SHP77 treated with DMSO at 0.1 percent for 48 hours (cell line): ENCODE data around the gene ANKRD10.

ENCODE experiments used
- DNase-seq: peaks from one replicate; lab custom pipeline; 2025; lab: John Stamatoyannopoulos, UW

Gene ANKRD10

GRCh38 chr13:110885966-110886869, 28.7 kb downstream of the ANKRD10 start:
- DNase-seq = no peak

GRCh38 chr13:110885516-110885915, 29.4 kb downstream of the ANKRD10 start:
- no peak for DNase-seq

DNA sequence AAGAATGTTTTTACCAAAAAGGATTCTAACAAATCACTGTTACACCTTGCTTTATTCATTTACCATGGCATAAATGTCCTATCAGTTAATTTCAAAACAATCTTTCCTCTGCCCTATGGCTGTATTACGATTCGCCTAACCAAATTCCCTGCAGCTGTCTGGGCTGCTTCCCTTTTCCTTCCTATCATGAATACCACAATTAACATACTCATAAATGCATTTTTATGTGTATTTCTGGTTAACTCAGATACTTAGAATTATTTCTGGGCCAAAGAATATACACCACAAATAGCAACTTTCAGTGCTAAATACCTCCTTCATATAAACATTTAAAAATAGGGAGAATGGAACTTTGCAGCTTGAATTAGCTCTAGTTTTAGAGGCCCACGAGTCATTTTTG, 30.4 kb downstream of the ANKRD10 start:
- DNase-seq = no peak

DNA sequence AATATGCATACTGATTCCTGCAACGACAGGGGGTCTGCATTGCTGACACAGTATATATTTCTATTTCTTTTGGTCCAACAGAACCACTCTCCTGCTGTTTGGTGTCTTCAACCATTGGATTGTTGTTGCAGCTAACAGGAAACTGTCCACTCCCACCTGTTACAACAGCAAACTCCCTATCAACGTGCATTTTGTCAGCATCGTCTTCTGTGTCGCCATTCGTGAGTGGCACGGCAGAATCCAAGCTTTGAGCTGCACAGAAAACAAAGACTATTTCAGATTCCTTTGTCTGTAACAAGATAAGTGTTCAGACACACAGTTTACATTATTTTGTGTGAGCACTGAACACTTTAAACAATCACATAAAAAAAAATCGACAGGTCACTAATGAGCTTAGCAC, 31.3 kb downstream of the ANKRD10 start:
- DNase-seq = no peak

DNA sequence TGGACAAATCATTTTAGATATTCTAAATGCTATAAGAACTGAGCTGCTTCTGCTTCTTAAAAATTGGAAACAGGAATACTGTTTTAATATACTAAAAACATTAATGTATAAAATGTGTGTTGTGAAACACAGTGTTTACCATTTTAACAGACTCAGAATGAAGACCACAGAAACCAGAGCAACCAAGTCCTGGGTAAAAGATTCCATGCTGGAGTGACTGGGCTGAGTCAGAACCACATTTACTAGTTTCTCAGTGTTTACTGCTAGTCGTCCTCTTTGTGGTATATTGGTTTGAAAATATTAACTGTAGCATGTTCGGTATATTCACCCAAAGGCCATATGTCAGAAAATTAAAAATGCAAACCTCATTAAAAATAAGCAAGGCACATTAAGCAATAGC, 31.9 kb downstream of the ANKRD10 start:
- no peak for DNase-seq

- DNase-seq = no peak
Observed at GRCh38 chr13:110881839-110882627, 32.8 kb downstream of the ANKRD10 start.

- DNase-seq = no peak
Observed at GRCh38 chr13:110880627-110881026, 34.2 kb downstream of the ANKRD10 start.

DNA sequence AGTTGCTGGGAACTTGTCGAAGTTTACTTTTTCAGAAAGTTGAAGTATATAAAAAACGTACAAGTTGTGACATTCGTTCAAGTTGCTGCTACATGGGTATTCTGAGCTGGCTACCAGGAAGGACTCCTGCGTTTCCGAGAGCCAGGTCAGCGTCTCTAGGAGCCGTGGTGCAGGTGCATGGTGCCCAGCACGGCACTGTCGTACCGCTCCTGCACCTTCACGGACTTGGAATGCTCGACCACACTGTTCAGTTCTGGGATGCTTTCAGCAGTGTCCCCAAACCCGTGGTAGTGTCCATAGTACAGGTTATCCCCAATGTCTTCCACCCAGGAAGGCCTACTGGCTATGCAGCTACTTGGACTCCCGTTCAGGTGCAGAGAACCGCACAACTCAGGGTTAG, 35.4 kb downstream of the ANKRD10 start:
- DNase-seq = no peak

DNA sequence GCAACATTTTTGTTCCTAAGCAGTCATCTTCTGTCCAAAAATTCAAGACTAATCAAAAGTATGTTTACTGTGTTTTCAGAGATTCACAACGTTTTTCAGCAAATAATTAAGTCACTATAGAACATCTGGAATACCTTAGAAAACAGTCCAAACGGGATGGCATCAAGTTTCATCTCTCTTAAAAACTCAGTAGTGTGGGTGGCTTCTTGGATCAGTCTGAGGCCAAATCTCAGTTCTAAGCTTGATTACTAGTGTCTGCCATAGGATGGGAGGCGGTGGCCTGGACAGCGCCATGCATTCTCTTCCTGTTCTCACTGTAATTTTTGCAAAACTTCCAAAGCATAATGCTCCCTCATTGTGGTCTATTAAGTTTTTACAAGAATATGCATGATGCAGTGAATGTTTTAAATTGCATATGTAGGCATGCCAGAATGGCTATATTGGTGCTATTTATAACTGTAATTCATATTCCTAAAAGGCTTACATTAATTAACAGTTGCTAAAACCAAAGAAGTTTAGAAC, 37.1 kb downstream of the ANKRD10 start:
- DNase-seq = no peak

GRCh38 chr13:110876609-110877008, 38.3 kb downstream of the ANKRD10 start:
- no peak for DNase-seq

DNA sequence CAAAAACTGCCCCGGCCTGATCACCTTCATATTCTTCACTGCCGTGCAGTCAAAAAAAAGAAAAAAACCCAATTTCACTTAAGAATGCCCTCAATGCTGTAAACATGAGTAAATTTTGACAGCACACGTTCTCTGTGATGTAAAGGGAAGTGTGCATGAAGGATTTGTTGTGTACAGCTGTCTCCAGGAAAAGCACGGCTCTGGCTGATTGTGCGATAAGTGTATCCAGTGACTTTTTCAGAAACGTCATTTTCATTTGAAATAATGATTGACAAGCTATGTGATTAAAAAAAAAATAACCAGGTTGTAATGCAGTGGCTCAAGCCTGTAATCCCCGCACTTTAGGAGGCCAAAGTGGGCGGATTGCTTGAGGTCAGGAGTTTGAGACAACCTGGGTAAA, 39.6 kb downstream of the ANKRD10 start:
- DNase-seq = no peak

DNA sequence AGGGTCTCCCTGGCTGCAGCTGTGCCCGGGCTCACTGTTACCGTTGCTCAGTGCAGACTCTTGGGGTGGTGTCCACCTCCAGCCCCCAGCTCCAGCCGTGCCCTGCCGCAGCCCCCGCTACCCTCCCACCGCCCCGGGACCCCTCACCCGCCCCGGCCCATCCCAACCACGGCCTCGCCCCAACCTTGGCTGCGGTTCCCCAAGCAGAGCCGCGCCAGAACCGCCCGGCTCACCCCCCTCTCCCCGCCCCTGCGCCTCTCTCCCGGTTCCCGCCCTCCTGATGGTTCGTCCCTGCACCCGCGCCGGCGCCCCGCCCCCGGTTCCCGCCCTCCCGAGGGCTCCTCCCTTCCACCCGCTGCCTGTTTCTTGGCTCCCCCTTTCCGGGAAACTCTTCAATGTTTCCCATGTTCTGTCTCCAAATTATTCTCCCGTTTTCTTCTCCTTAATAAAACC, 40.3 kb downstream of the ANKRD10 start:
- DNase-seq = peak; percentile 65

- DNase-seq = no peak
Observed at GRCh38 chr13:110873639-110874507, 41.0 kb downstream of the ANKRD10 start.

DNA sequence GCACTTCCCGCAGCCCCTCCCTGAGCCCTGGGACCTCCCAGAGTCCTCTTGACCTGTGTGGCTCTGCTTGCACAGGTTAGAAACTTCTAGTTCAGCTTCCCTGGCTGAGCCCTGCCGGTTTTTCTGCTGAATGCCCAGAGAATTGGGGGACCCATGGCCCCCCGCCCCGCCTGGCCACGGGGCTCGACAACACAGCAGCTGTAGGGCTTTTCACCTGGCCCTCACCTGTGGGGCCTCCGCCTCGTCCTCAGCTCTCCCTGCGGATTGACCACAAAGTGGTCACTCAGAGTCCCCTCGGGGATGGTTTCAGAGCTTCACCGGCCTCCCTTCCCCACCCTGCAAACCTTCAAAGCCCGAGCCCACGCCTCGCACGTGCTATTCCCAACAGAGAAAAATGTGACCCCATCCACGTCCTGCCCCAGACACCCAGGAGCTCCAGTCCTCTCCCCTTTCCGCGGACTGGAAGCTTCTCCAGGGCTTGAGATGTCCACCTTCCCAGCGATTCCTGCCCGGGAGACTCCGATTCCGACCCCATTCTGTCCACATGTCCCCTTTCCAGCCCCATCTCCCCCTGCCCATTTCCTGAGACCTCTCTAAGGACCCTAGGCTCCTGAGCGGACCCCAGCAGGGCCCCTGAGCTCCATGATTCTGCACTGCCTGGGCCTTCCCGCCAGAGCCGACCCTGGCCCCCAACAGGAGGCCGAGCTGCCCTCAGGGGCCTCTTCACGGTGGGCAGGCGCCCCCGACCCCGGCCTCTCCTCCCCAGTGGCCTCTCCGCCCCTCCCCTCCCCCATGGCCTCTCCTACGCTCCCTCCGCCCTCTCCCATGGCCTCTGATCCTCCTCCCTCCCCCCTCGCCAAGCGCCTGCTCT, 41.9 kb downstream of the ANKRD10 start:
- no peak for DNase-seq

DNA sequence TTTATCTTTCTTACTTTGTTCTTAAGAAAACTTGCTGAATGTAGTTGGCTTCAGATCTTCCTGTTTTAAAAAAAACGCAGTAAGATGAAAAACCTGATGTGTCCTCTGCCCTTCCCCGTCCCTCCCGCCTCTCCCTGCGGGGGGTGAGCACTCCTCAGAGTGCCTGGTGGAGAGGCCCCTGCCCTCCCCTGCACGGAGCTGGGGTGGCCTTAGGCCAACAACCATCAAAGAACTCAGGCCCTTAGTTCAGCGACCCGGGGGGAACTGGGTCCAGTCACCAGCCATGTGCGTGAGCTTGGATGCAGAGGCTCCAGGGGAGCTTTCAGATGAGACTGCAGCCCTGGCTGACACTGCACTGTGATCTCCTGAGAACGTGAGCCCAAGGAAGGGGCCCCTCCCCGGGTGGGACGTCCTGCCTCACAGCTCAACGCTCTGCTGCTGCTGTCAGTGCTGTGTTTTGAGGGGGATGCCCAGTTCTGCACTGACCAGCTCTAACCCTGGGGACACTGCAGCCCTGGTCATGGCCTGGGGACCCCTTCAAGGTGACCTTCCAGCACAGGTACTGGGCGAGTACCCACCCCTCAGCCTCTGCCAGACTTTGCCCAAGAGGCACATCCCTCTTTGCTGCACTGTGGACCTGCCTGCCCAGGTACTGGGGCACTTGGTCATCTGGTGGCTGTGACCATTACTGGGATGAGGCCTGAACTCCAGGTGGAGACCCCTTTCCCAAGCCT, 42.7 kb downstream of the ANKRD10 start:
- no peak for DNase-seq

DNA sequence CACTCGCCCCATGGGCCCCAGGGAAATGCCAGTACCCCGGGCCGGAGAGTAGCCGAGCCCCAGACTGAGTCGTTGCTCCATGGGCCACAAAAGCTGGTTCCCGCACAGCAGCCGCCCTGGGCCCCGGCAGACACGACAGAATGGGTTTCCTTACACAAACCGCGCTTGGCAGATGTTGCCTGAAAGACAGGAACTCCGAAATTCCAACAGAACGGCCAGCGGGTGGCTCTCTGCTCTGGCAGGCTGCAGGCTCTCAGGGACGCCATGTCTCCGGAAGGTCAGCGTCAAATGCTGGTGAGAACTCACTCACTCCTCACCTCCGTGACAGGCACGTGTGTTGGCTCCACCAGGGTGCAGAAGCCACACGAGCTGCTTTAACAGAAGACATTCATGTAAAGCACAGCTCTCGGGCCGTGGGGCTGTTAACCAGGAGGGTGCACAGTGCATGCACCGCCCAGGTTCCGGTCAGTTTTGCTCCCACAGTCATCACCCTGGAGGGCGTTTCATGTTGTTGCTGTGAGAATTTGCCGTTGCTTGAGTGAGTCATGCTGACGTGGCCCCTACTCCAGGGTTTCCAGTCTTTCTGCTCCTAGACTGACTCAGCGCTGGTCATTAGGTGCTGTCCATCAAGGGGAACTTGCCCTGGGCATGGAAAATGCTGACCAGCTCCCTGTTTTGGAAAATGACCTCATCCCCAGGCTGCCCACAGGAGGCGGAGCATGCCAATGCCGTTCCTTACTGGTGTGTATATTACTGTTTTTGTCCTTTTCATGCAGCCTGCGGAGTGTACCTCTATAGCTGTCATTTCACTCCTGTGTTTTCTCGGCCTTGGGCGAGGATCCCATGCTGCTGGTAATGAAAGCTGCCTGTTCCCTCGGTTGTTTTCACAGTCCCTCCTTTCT, 44.8 kb downstream of the ANKRD10 start:
- DNase-seq = peak; percentile 68

GRCh38 chr13:110869231-110869804, 45.6 kb downstream of the ANKRD10 start:
- no peak for DNase-seq

- no peak for DNase-seq
Observed at GRCh38 chr13:110868720-110869119, 46.1 kb downstream of the ANKRD10 start.

DNA sequence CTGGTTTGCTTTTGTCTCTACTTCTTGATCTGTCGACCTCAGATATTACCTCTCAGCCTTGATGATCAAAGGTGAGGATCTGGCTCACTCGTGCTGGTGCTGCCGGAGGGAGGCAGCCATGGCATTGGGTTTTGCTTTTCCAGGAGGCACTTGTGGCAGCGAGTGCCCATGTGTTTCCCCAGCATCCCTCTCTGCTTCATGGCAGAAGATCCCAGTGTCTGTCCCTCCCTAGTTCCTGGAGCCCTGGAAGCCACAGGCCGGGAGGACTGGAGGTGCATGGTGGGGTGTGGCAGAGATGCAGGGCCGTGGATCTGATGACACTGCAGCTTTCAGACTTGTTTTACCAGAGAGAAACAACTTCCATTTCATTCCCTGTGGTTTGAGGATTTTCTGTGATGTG, 47.5 kb downstream of the ANKRD10 start:
- no peak for DNase-seq
